ENCODE data around the gene MEFV. TPM values are rescaled to one million over a fixed set of nuclear protein-coding genes. Genes with fewer than 3 reads are reported as not detected.

MEFV gene
- total and polyA plus RNA-seq, 2 donors (not counting 1 experiment from before 2014, with no cell fraction given), result 0.24 to 0.25 TPM

- Histone ChIP-seq H3K4me3 (ENCODE audit: control extremely low read depth in 1 of 5, extremely low read depth in 1 of 5, insufficient read depth in 1 of 5, low read depth in 2 of 5, low read length in 4 of 5) (no peak overlapping the region), H3K27ac (ENCODE audit: low read length in 2 of 2) (no peak overlapping the region), H4K20me1 (ENCODE audit: control insufficient read depth, insufficient read depth, low read length, poor library complexity, severe bottlenecking) (no peaks in the 10 kb centered on the region), H3K27me3 (replicated peaks in 1 of 4; ENCODE audit: control extremely low read depth in 1 of 4, control insufficient read depth in 3 of 4, insufficient read depth in 4 of 4, low read length in 3 of 4) (peaks cover 0 to 19% (median 0%) of the 10 kb centered on the region in 4 experiments), H3K36me3 (replicated peaks in 1 of 2; ENCODE audit: control extremely low read depth in 1 of 2, control insufficient read depth in 1 of 2, extremely low read depth in 1 of 2, insufficient read depth in 2 of 2, low read length in 1 of 2) (no peaks in the 10 kb centered on the region), H2AFZ (ENCODE audit: insufficient read depth, low read depth, low read length, poor library complexity, severe bottlenecking) (no peak overlapping the region), H3K4me2 (replicated peaks; ENCODE audit: low read depth, low read length, poor library complexity, severe bottlenecking) (no peak overlapping the region), H3K9ac (ENCODE audit: low read length) (no peak overlapping the region), H3K79me2 (ENCODE audit: control insufficient read depth, insufficient read depth, low read length) (no peaks in the 10 kb centered on the region), H3K9me3 (ENCODE audit: control extremely low read depth in 1 of 3, control insufficient read depth in 2 of 3, insufficient read depth in 1 of 3, low read length in 2 of 3) (no peaks in the 10 kb centered on the region), H3K4me1 (ENCODE audit: control insufficient read depth in 2 of 2, insufficient read depth in 2 of 2, low read length in 2 of 2) (no peaks in the 10 kb centered on the region)
- ATAC-seq (ENCODE audit: low read depth), result no peak
- no peaks in the 10 kb centered on the region for H3K4me1 Mint-ChIP-seq
- TF ChIP-seq CTCF (IDR thresholded peaks at IDR 0.05), result no peak
- TF ChIP-seq EZH2 (IDR thresholded peaks at IDR 0.05; ENCODE audit: borderline replicate concordance, insufficient read depth, low read depth, low read length, poor library complexity, severe bottlenecking), result no peak
- no peak overlapping the region for H3K4me3 Mint-ChIP-seq
- H3K27me3 Mint-ChIP-seq, result peaks cover 46% of the 10 kb centered on the region
- H3K9me3 Mint-ChIP-seq (ENCODE audit: insufficient read depth), result no peaks in the 10 kb centered on the region
- intact Hi-C loops (cut with micrococcal nuclease), result no loop called here
- ChIA-PET POLR2A (no interaction called here), CTCF (no interaction called here)
- WGBS (ENCODE audit: insufficient coverage), result 87% methylated on average over 4 of the region's 6 CpGs
- no peak overlapping the region for H3K27ac Mint-ChIP-seq
- no peak for DNase-seq
Observed at GRCh38 chr16:3243882-3244281, 12.6 kb downstream of the MEFV start.

- Mint-ChIP-seq H3K4me3 (no peak overlapping the region), H3K9me3 (ENCODE audit: insufficient read depth) (no peaks in the 10 kb centered on the region), H3K27ac (no peak overlapping the region), H3K27me3 (peaks cover 46% of the 10 kb centered on the region), H3K4me1 (no peaks in the 10 kb centered on the region)
- ChIA-PET CTCF (no interaction called here), POLR2A (no interaction called here)
- no peaks in the 10 kb centered on the region for H3K79me2 ChIP-seq (ENCODE audit: control insufficient read depth, insufficient read depth, low read length)
- no peaks in the 10 kb centered on the region for H3K4me1 ChIP-seq (ENCODE audit: control insufficient read depth in 2 of 2, insufficient read depth in 2 of 2, low read length in 2 of 2)
- H3K9ac ChIP-seq (ENCODE audit: low read length), result no peak overlapping the region
- intact Hi-C loops (cut with micrococcal nuclease), result no loop called here
- H3K36me3 ChIP-seq (replicated peaks in 1 of 2; ENCODE audit: control extremely low read depth in 1 of 2, control insufficient read depth in 1 of 2, extremely low read depth in 1 of 2, insufficient read depth in 2 of 2, low read length in 1 of 2), result no peaks in the 10 kb centered on the region
- H3K4me2 ChIP-seq (replicated peaks; ENCODE audit: low read depth, low read length, poor library complexity, severe bottlenecking), result no peak overlapping the region
- no peak for ATAC-seq (ENCODE audit: low read depth)
- H3K27ac ChIP-seq (ENCODE audit: low read length in 2 of 2), result no peak overlapping the region
- H2AFZ ChIP-seq (ENCODE audit: insufficient read depth, low read depth, low read length, poor library complexity, severe bottlenecking), result no peak overlapping the region
- 77% methylated on average over 7 of the region's 11 CpGs for WGBS (ENCODE audit: insufficient coverage)
- H3K27me3 ChIP-seq (replicated peaks in 1 of 4; ENCODE audit: control extremely low read depth in 1 of 4, control insufficient read depth in 3 of 4, insufficient read depth in 4 of 4, low read length in 3 of 4), result peaks cover 0 to 14% (median 0%) of the 10 kb centered on the region in 4 experiments
- no peaks in the 10 kb centered on the region for H4K20me1 ChIP-seq (ENCODE audit: control insufficient read depth, insufficient read depth, low read length, poor library complexity, severe bottlenecking)
- H3K4me3 ChIP-seq (ENCODE audit: control extremely low read depth in 1 of 5, extremely low read depth in 1 of 5, insufficient read depth in 1 of 5, low read depth in 2 of 5, low read length in 4 of 5), result no peak overlapping the region
- no peak for DNase-seq
- peaks cover 0 to 1% (median 0%) of the 10 kb centered on the region in 3 donors for H3K9me3 ChIP-seq (ENCODE audit: control extremely low read depth in 1 of 3, control insufficient read depth in 2 of 3, insufficient read depth in 1 of 3, low read length in 2 of 3)
- no peak for TF ChIP-seq EZH2 (IDR thresholded peaks at IDR 0.05; ENCODE audit: borderline replicate concordance, insufficient read depth, low read depth, low read length, poor library complexity, severe bottlenecking)
- no peak for TF ChIP-seq CTCF (IDR thresholded peaks at IDR 0.05)
Observed at GRCh38 chr16:3242709-3243108, 13.7 kb downstream of the MEFV start.

Measured in B cell (primary cell).